ENCODE measurements around the gene THAP7. TPM values are rescaled to one million over a fixed set of nuclear protein-coding genes. Genes with fewer than 3 reads are reported as not detected.

The THAP7 gene
- total RNA-seq, 1 experiment from 2014 or later: 24.6 TPM

DNA sequence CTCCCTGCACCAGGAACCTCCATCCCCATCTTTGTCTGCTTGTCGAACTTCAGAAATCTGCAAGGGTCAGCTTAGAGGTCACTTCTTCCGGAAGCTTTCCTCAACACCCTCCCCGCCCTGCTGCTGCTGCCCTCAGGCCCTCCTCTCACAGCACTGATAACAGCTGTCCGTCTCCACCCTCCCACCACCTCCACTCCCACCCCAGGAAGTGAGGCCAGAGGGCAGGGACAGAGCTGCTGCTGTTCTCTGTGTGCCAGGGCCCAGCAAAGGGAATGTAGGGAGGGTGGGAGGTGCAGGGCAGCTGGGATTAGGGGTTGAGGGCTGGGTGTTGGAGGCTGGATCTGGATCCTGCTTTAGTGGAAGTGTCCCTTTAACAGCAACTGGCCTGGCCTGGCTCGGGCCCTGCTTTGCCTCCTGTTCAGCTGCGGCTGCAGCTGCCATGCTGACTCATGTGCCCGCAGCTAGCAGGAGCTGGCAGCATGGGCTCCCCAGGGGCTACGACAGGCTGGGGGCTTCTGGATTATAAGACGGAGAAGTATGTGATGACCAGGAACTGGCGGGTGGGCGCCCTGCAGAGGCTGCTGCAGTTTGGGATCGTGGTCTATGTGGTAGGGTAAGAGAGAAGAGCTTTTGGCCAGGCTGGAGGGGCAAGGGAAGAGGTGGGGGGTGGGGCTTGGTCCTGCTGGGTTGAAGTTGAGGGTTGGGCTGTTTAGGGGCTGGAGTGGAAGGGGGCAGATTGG, 13.0 kb upstream of the THAP7 start, which contains the start of gene P2RX6:
Gene P2RX6, plus strand, starts transcription at position 440 of the 740 bp plus-strand sequence. Its CDS starts 10 bp downstream, at position 450.
- H3K56ac ChIP-seq (ENCODE audit: insufficient read length, low read depth, low read length): no peak within 1 kb of the TSS
- no peak within 1 kb of the TSS for H2BK20ac ChIP-seq (ENCODE audit: low read depth, low read length, poor library complexity, severe bottlenecking)
- peak within 1 kb of the TSS in 2 of 3 experiments; percentile 97; a peak in 4 of 7 replicates for H3K27ac Mint-ChIP-seq
- H3K14ac ChIP-seq (ENCODE audit: insufficient read depth, low read length): 0 out of 2 replicates have a peak within 1 kb of the TSS, but pooled peaks have one; percentile 20
- no peaks in the 10 kb centered on the region for H4K20me1 ChIP-seq (ENCODE audit: control insufficient read depth, insufficient read depth, insufficient read length)
- no peak within 1 kb of the TSS for H2BK12ac ChIP-seq (ENCODE audit: insufficient read length, low read depth, low read length)
- H3T11ph ChIP-seq (ENCODE audit: low read length): no peak within 1 kb of the TSS
- DNase-seq: peak; percentile 73
- H3K23me2 ChIP-seq (ENCODE audit: insufficient read length, low read depth, low read length, poor library complexity, severe bottlenecking): peaks cover 7% of the 10 kb centered on the region
- no peak within 1 kb of the TSS for H3K23ac ChIP-seq (ENCODE audit: insufficient read length, low read depth, low read length)
- peaks cover 3% of the 10 kb centered on the region; the same call in 1 of the 2 replicates for H3K4me1 ChIP-seq (ENCODE audit: insufficient read depth, low read length)
- no peak within 1 kb of the TSS for H2AFZ ChIP-seq (ENCODE audit: low read length)
- H2BK15ac ChIP-seq (ENCODE audit: low read depth, low read length): no peak within 1 kb of the TSS
- no peaks in the 10 kb centered on the region for H3K79me2 ChIP-seq (ENCODE audit: insufficient read depth, low read length)
- no peak within 1 kb of the TSS for H3K18ac ChIP-seq (ENCODE audit: insufficient read length, low read depth, low read length)
- H3K36me3 Mint-ChIP-seq (ENCODE audit: insufficient read depth in 1 of 3, low read depth in 3 of 3): no peaks in the 10 kb centered on the region
- no peak within 1 kb of the TSS for H3K27ac ChIP-seq (ENCODE audit: insufficient read length, low read depth, low read length)
- H3K4ac ChIP-seq (ENCODE audit: low read depth, low read length): no peak within 1 kb of the TSS
- H4K5ac ChIP-seq (ENCODE audit: insufficient read length, low read depth, low read length): no peak within 1 kb of the TSS
- no peaks in the 10 kb centered on the region for H3K27me3 ChIP-seq (ENCODE audit: insufficient read depth, low read length)
- peaks cover 54% of the 10 kb centered on the region for H3K27me3 Mint-ChIP-seq (ENCODE audit: low read depth)
- H3K79me1 ChIP-seq (ENCODE audit: insufficient read depth, low read depth, low read length, poor library complexity, severe bottlenecking): no peaks in the 10 kb centered on the region
- H3K4me1 Mint-ChIP-seq: peaks cover 24 to 44% of the 10 kb centered on the region in 2 experiments
- H2AK5ac ChIP-seq (ENCODE audit: insufficient read length, low read length): no peak within 1 kb of the TSS
- H4K8ac ChIP-seq (replicated peaks; ENCODE audit: insufficient read length, low read depth, low read length): no peak within 1 kb of the TSS
- no CpG with 5 or more reads among the region's 12 CpGs for WGBS (ENCODE audit: extremely low coverage, insufficient read length, low lambda C conversion rate)
- no peak within 1 kb of the TSS for H2BK5ac ChIP-seq (ENCODE audit: insufficient read length, low read length)
- peak within 1 kb of the TSS; percentile 80 to 95 for H3K4me3 Mint-ChIP-seq
- H4K91ac ChIP-seq (ENCODE audit: insufficient read length, low read depth, low read length): no peak within 1 kb of the TSS
- no peaks in the 10 kb centered on the region for H3K9me3 ChIP-seq (ENCODE audit: control insufficient read depth, low read depth, low read length)
- H3K9me3 Mint-ChIP-seq: peaks cover 2 to 4% of the 10 kb centered on the region in 2 experiments; a peak in 3 of 5 replicates
- peak within 1 kb of the TSS; percentile 39 for H3K4me2 ChIP-seq (ENCODE audit: insufficient read depth, insufficient read length, low read length)
- H2BK120ac ChIP-seq (ENCODE audit: low read depth, low read length, poor library complexity, severe bottlenecking): no peak within 1 kb of the TSS
- TF ChIP-seq CTCF (conservative IDR thresholded peaks at IDR 0.05): no peak
- H3K9ac ChIP-seq (ENCODE audit: extremely low read depth, insufficient read length, low read length): no peak within 1 kb of the TSS

All from H9 (cell line).